B cell (primary cell): ENCODE measurements around the gene TBC1D9B. TPM values are rescaled to one million over a fixed set of nuclear protein-coding genes. Genes with fewer than 3 reads are reported as not detected.

Source experiments
- ATAC-seq: fragments of 200-7000 bp; cut with Tn5 transposase; one replicate; pipeline ENCODE4 v1.10.0; 2021; ENCODE audit warnings: low read depth, mild to moderate bottlenecking, moderate number of reproducible peaks, moderate library complexity
- CTCF ChIA-PET: fragments of 350-600 bp; sonication (Branson Sonifier 250); formaldehyde crosslinking; loops from one replicate; lab custom pipeline; 2021; ENCODE audit warnings: antibody characterized with exemption, inconsistent platforms; lab: Charles Lee
- POLR2A ChIA-PET: fragments of 350-600 bp; sonication (Branson Sonifier 250); formaldehyde crosslinking; loops from one replicate; lab custom pipeline; 2021; ENCODE audit warnings: antibody characterized with exemption; lab: Charles Lee
- DNase-seq: peaks from one replicate; pipeline ENCODE4 v3.0.0; 2013
- H2AFZ ChIP-seq: 2 replicates; pipeline ENCODE4 v1.6.1; 2012; ENCODE audit warnings: mild to moderate bottlenecking, low read depth, low read length; ENCODE audit not compliant: insufficient read depth, poor library complexity, severe bottlenecking
- H3K27ac ChIP-seq, 2 donors: 1 replicate in 1 of 2; 2 replicates in 1 of 2; pipeline ENCODE4 v1.5.1; 2012 to 2013; ENCODE audit warnings: low read length in 2 of 2, mild to moderate bottlenecking in 2 of 2, moderate library complexity in 1 of 2
- H3K27me3 ChIP-seq, 4 experiments: fragments of 200-600 bp in 1 of 4; sonication (generic) in 1 of 4; replicated peaks in 1 of 4; 1 replicate in 2 of 4; 2 replicates in 2 of 4; pipeline versions ENCODE4 v1.6.1 to v1.7.0; 2013 to 2016; ENCODE audit warnings: low read length in 3 of 4, mild to moderate bottlenecking in 2 of 4, mixed read lengths in 1 of 4, moderate library complexity in 1 of 4; ENCODE audit not compliant: insufficient read depth in 4 of 4, control insufficient read depth in 3 of 4; ENCODE audit errors: control extremely low read depth in 1 of 4
- H3K36me3 ChIP-seq, 2 experiments: replicated peaks in 1 of 2; 1 replicate in 1 of 2; 2 replicates in 1 of 2; pipeline versions ENCODE4 v1.6.1 to v1.7.1; 2013; ENCODE audit warnings: low read length in 1 of 2; ENCODE audit not compliant: insufficient read depth in 2 of 2, control insufficient read depth in 1 of 2; ENCODE audit errors: control extremely low read depth in 1 of 2, extremely low read depth in 1 of 2
- H3K4me1 ChIP-seq, 2 donors: fragments of 200-600 bp in 1 of 2; sonication (generic) in 1 of 2; 1 replicate in 1 of 2; 2 replicates in 1 of 2; pipeline versions ENCODE4 v1.5.1 to v1.6.1; 2013 to 2017; ENCODE audit warnings: low read length in 2 of 2; ENCODE audit not compliant: control insufficient read depth in 2 of 2, insufficient read depth in 2 of 2
- H3K4me2 ChIP-seq: replicated peaks from 2 replicates; pipeline ENCODE3; 2012; ENCODE audit warnings: mild to moderate bottlenecking, low read depth, low read length; ENCODE audit not compliant: poor library complexity, severe bottlenecking
- H3K4me3 ChIP-seq, 5 experiments: fragments of 200-600 bp in 1 of 5; sonication (generic) in 1 of 5; 1 replicate in 3 of 5; 2 replicates in 2 of 5; pipeline versions ENCODE4 v1.5.1 to v1.7.0; 2011 to 2016; ENCODE audit warnings: low read length in 4 of 5, mild to moderate bottlenecking in 4 of 5, low read depth in 2 of 5, control low read depth in 1 of 5, moderate library complexity in 1 of 5; ENCODE audit not compliant: insufficient read depth in 1 of 5; ENCODE audit errors: control extremely low read depth in 1 of 5, extremely low read depth in 1 of 5
- H3K79me2 ChIP-seq: fragments of 200-600 bp; sonication (generic); one replicate; pipeline ENCODE4 v1.6.0; 2016; ENCODE audit warnings: low read length; ENCODE audit not compliant: control insufficient read depth, insufficient read depth
- H3K9ac ChIP-seq: fragments of 200-600 bp; sonication (generic); 2 replicates; pipeline ENCODE4 v1.6.1; 2017; ENCODE audit warnings: mild to moderate bottlenecking, low read length, moderate library complexity
- H3K9me3 ChIP-seq, 3 donors: one replicate each; pipeline versions ENCODE4 v1.6.1 to v1.7.1; 2013; ENCODE audit warnings: low read length in 2 of 3; ENCODE audit not compliant: control insufficient read depth in 2 of 3, insufficient read depth in 1 of 3; ENCODE audit errors: control extremely low read depth in 1 of 3
- H4K20me1 ChIP-seq: 2 replicates; pipeline ENCODE4 v1.6.0; 2012; ENCODE audit warnings: mild to moderate bottlenecking, low read length; ENCODE audit not compliant: insufficient read depth, control insufficient read depth, poor library complexity, severe bottlenecking
- H3K27ac Mint-ChIP-seq: one replicate; pipeline ENCODE4 v1.8.0; 2021; ENCODE audit warnings: mixed read lengths
- H3K27me3 Mint-ChIP-seq: one replicate; pipeline ENCODE4 v1.8.0; 2021; ENCODE audit warnings: mixed read lengths
- H3K4me1 Mint-ChIP-seq: one replicate; pipeline ENCODE4 v1.8.0; 2021; ENCODE audit warnings: mixed read lengths
- H3K4me3 Mint-ChIP-seq: one replicate; pipeline ENCODE4 v1.8.0; 2021; ENCODE audit warnings: mixed read lengths
- H3K9me3 Mint-ChIP-seq: one replicate; pipeline ENCODE4 v1.8.0; 2022; ENCODE audit warnings: mixed read lengths; ENCODE audit not compliant: insufficient read depth
- CTCF ChIP-seq: fragments of 200-600 bp; IDR thresholded peaks from one replicate; pipeline ENCODE4 v1.8.0; 2022; ENCODE audit warnings: antibody characterized with exemption, mild to moderate bottlenecking
- EZH2 ChIP-seq: IDR thresholded peaks from 2 replicates; pipeline ENCODE4 v1.6.1; 2012; ENCODE audit warnings: borderline replicate concordance, low read depth, mild to moderate bottlenecking, moderate library complexity, low read length; ENCODE audit not compliant: insufficient read depth, poor library complexity, severe bottlenecking
- WGBS: methylation state at CpG from one replicate; pipeline ENCODE4 v1.1.5; 2013; ENCODE audit warnings: missing lambda C conversion rate; ENCODE audit not compliant: insufficient coverage; 5-methylcytosine and 5-hydroxymethylcytosine counted together
- intact Hi-C: fragments of 100-400 bp; cut with micrococcal nuclease; formaldehyde crosslinking; loops from one replicate; pipeline ENCODE4 v1.10.0; 2022
- polyA plus RNA-seq: library from polyadenylated mRNA; depleted of rRNA; stranded (reverse); fragments of >200 nt; gene quantifications from 2 replicates; pipeline ENCODE4 v1.2.3, GENCODE V29; 2012
- total RNA-seq, 2 donors: library from RNA; stranded (reverse); fragments of 120-200 nt in 1 of 2; gene quantifications; 1 replicate in 1 of 2; 2 replicates in 1 of 2; pipeline versions ENCODE4 v1.2.3 to v1.2.4, GENCODE V29; 2013 to 2022

The TBC1D9B gene
- total and polyA plus RNA-seq, 2 donors (not counting 1 experiment from before 2014, with no cell fraction given): 143 to 144 TPM

- no peaks in the 10 kb centered on the region for H3K9me3 Mint-ChIP-seq
- Histone ChIP-seq H3K79me2 (peaks cover 32% of the 10 kb centered on the region), H3K9ac (peak overlapping the region; percentile 53), H3K4me1 (peaks cover 13 to 24% of the 10 kb centered on the region in 2 donors), H3K4me2 (peak overlapping the region; percentile 91), H3K9me3 (no peaks in the 10 kb centered on the region), H4K20me1 (peaks cover 23% of the 10 kb centered on the region), H3K36me3 (peaks cover 2 to 18% of the 10 kb centered on the region in 2 experiments), H3K27me3 (no peaks in the 10 kb centered on the region), H2AFZ (peak overlapping the region; percentile 50), H3K27ac (no peak overlapping the region), H3K4me3 (peak overlapping the region; percentile 40 to 59 (median 47))
- CTCF ChIA-PET: interaction anchor here (0.7 to 4.4 kb wide), 7 partner anchors 9 to 144 kb away, joined by 3 to 21 read pairs (median 9); no protein-coding TSS in a partner anchor
- peak overlapping the region; percentile 90 for H3K4me3 Mint-ChIP-seq
- TF ChIP-seq CTCF: no peak
- no peak for TF ChIP-seq EZH2
- ATAC-seq (no peak), DNase-seq (peak; percentile 53)
- H3K27ac Mint-ChIP-seq: peak overlapping the region; percentile 85
- no peaks in the 10 kb centered on the region for H3K27me3 Mint-ChIP-seq
- peaks cover 19% of the 10 kb centered on the region for H3K4me1 Mint-ChIP-seq
- POLR2A ChIA-PET: interaction anchor here (1.1 to 1.6 kb wide), 2 partner anchors 87 to 105 kb away, joined by 3 to 6 read pairs; partner anchors contain the start of gene SQSTM1
- 17% methylated on average over 48 of the region's 50 CpGs for WGBS
- intact Hi-C loops: loop anchor here (1.0 to 10.0 kb wide), 3 partner anchors 104 to 212 kb away; partner anchors contain the start of genes CANX and MAML1
Observed at GRCh38 chr5:179906795-179907555, 722 bp downstream of the TBC1D9B start.
